T-helper 17 cell (primary cell): Measurements from ENCODE around the gene GLIS1. TPM values are rescaled to one million over a fixed set of nuclear protein-coding genes. Genes with fewer than 3 reads are reported as not detected.

Experiments used
- ATAC-seq: fragments of 150-1000 bp; cut with Tn5 transposase; 2 replicates; pipeline ENCODE4 v1.10.0; 2021; ENCODE audit warnings: mild to moderate bottlenecking, moderate library complexity
- DNase-seq, 3 donors: peaks; one replicate each; pipeline versions ENCODE4 v3.0.0 to v3.0.0-alpha.2; 2020 to 2021
- H3K9me3 ChIP-seq: one replicate; pipeline ENCODE4 v1.7.0; 2013; ENCODE audit warnings: low read length, mild to moderate bottlenecking; ENCODE audit not compliant: control insufficient read depth, poor library complexity, severe bottlenecking
- H3K27ac Mint-ChIP-seq: one replicate; pipeline ENCODE4 v1.8.0; 2022; ENCODE audit warnings: mild to moderate bottlenecking, moderate library complexity, mixed read lengths
- H3K27me3 Mint-ChIP-seq: one replicate; pipeline ENCODE4 v1.8.0; 2022; ENCODE audit warnings: mixed read lengths
- H3K36me3 Mint-ChIP-seq: one replicate; pipeline ENCODE4 v1.8.0; 2022; ENCODE audit warnings: low read depth, mixed read lengths
- H3K4me1 Mint-ChIP-seq: one replicate; pipeline ENCODE4 v1.8.0; 2022; ENCODE audit warnings: mild to moderate bottlenecking, mixed read lengths
- H3K4me3 Mint-ChIP-seq: one replicate; pipeline ENCODE4 v1.8.0; 2022; ENCODE audit warnings: mild to moderate bottlenecking, moderate library complexity, mixed read lengths
- total RNA-seq, 4 donors: library from RNA in 2 of 4; stranded (reverse) in 2 of 4; gene quantifications; one replicate each; pipeline ENCODE4 v1.2.3 and lab custom pipeline; 2022 to 2026

The GLIS1 gene
- total RNA-seq, 2 donors from 2014 or later: not detected

DNA sequence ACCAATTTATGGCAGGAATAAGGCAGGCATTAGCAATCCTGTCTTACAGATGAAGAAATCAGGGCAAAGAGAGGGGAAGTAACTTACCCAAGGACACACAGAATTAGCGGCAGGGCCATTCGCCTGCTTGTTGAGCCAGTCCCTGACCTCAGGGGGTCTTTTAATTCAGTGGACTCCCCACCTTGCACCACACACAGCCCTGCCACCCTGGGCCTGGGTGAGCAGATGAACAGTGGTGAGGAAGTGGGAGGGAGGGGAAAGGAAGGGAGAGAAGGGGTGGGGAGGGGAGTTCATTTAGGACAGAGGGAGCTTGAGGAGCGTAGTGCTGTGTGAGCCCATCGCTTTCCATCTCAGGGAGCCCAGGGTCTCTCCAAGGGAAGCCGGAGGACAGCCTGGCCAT, 34.7 kb downstream of the GLIS1 start:
- Mint-ChIP-seq H3K4me3 (no peak overlapping the region), H3K27ac (no peak overlapping the region), H3K4me1 (no peaks in the 10 kb centered on the region), H3K36me3 (no peaks in the 10 kb centered on the region), H3K27me3 (peaks cover 29% of the 10 kb centered on the region)
- ATAC-seq (no peak), DNase-seq (no peak)
- no peaks in the 10 kb centered on the region for H3K9me3 ChIP-seq

DNA sequence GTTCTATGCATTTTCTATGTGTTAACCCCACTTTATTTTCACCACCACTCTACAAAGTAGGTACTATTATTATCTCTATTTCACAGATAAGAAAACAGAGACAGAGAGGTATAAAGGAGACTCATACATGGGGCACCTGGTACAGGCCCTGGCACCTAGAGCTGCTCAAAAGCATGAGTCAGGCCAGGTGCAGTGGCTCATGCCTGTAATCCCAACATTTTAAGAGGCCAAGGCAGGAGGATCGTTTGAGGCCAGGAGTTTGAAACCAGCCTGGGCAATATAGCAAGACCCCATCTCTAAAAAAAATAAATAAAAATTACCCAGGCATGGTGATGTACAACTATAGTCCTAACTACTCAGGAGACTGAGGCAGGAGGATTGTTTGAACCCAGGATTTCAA, 35.8 kb downstream of the GLIS1 start:
- DNase-seq (no peak), ATAC-seq (no peak)
- Mint-ChIP-seq H3K27me3 (peaks cover 23% of the 10 kb centered on the region), H3K36me3 (no peaks in the 10 kb centered on the region), H3K4me3 (no peak overlapping the region), H3K4me1 (no peaks in the 10 kb centered on the region), H3K27ac (no peak overlapping the region)
- no peaks in the 10 kb centered on the region for H3K9me3 ChIP-seq

DNA sequence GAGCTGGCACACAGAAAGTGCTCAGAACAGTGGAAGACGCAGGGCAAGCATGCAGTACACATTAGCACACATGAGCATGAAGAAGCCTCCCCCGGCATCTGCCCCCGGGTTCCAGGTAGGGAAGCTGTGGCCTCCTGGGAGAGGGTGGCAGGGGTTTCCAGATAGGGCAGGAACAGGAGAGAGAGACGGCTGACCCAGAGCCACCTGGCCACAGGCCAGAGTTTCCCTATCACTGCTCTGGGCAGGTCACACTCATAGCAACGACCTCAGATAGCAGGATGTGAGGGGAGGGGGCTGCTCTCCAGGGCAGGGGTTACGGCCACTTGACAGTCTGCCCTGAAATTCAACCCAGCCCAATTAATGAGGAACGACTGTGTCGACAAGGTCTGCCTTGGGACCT, 36.6 kb downstream of the GLIS1 start:
- DNase-seq: no peak
- H3K4me1 Mint-ChIP-seq: no peaks in the 10 kb centered on the region
- H3K27ac Mint-ChIP-seq: no peak overlapping the region
- peaks cover 23% of the 10 kb centered on the region for H3K27me3 Mint-ChIP-seq
- no peak for ATAC-seq
- H3K36me3 Mint-ChIP-seq: no peaks in the 10 kb centered on the region
- H3K9me3 ChIP-seq: no peaks in the 10 kb centered on the region
- no peak overlapping the region for H3K4me3 Mint-ChIP-seq

DNA sequence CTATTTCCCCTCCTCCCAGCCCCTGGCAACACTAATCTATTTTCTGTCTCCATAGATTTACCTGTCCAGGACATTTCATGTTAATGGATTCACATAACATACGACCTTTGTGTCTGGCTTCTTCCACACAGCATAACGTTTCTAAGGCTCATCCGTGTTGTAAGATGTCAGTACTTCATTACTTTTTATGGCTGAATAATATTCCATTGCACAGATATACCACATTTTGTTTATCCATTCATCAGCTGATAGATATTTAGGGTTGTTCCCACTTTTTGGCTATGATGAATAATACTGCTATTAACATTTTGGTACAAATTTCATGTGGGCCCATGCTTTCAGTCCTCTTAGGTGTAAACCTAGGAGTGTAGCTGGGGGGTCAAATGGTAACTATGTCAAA, 38.2 kb downstream of the GLIS1 start:
- H3K4me1 Mint-ChIP-seq: no peaks in the 10 kb centered on the region
- no peak overlapping the region for H3K27ac Mint-ChIP-seq
- DNase-seq (no peak), ATAC-seq (no peak)
- no peaks in the 10 kb centered on the region for H3K9me3 ChIP-seq
- H3K4me3 Mint-ChIP-seq: no peak overlapping the region
- H3K36me3 Mint-ChIP-seq: no peaks in the 10 kb centered on the region
- H3K27me3 Mint-ChIP-seq: peaks cover 26% of the 10 kb centered on the region

DNA sequence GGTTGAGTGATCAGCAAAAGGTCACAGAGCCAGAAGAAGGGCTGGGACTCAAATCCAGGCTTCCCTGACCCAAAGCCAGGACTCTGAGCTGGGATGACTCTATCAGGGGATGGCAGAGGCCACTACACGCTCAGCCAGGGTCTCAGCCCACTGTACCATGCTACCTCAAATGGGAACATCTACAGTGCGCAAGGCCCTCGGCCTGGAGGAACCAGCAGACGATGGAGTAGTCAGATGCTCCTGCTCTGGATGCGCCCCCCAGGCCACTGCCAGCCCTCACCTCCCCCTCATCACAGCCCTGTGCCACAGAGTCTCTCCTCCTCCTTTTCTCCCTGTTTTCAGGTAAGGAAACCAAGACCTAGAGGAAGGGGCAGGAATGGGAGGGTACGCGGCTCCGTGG, 39.0 kb downstream of the GLIS1 start:
- H3K27me3 Mint-ChIP-seq: peaks cover 31% of the 10 kb centered on the region
- no peak for DNase-seq
- no peak for ATAC-seq
- H3K4me3 Mint-ChIP-seq: no peak overlapping the region
- H3K36me3 Mint-ChIP-seq: no peaks in the 10 kb centered on the region
- H3K4me1 Mint-ChIP-seq: no peaks in the 10 kb centered on the region
- no peaks in the 10 kb centered on the region for H3K9me3 ChIP-seq
- H3K27ac Mint-ChIP-seq: no peak overlapping the region

- H3K9me3 ChIP-seq: no peaks in the 10 kb centered on the region
- DNase-seq (no peak), ATAC-seq (no peak)
- no peaks in the 10 kb centered on the region for H3K36me3 Mint-ChIP-seq
- H3K4me1 Mint-ChIP-seq: no peaks in the 10 kb centered on the region
- no peak overlapping the region for H3K27ac Mint-ChIP-seq
- peaks cover 35% of the 10 kb centered on the region for H3K27me3 Mint-ChIP-seq
- no peak overlapping the region for H3K4me3 Mint-ChIP-seq
Measured at GRCh38 chr1:53698384-53698980, 40.5 kb downstream of the GLIS1 start.

DNA sequence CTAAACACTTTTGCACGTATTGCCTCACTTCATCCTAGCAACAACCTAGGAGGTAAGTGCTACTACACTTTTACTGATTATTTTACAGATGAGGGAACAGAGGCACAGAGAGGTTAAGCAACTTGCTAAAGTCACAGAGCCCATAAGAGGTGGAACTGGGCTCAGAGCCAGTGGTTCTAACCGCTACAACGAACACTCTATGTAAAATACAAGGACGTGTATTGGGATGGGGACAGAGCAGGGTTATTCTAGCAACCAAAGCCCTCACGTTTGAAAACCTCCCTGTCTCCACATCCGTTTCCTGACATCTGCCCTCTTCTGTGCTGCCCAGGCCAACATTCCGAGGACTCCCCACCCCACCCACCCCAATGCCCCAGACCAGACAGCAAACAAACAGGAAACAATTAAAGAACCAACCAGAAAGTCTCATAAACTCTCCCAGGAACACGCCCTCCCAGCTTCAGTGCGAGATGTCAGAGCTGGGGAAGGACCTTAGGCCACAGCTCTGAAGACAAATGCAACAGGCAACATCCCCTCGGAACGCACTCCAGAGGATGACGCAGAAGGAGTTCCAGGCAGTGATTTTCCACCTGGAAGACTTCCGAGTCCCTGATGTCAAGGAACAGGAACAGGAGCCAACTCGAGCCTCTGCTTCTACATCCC, 41.1 kb downstream of the GLIS1 start:
- DNase-seq (no peak), ATAC-seq (no peak)
- Mint-ChIP-seq H3K4me1 (no peaks in the 10 kb centered on the region), H3K27ac (no peak overlapping the region), H3K27me3 (peaks cover 40% of the 10 kb centered on the region), H3K4me3 (no peak overlapping the region), H3K36me3 (no peaks in the 10 kb centered on the region)
- no peaks in the 10 kb centered on the region for H3K9me3 ChIP-seq

DNA sequence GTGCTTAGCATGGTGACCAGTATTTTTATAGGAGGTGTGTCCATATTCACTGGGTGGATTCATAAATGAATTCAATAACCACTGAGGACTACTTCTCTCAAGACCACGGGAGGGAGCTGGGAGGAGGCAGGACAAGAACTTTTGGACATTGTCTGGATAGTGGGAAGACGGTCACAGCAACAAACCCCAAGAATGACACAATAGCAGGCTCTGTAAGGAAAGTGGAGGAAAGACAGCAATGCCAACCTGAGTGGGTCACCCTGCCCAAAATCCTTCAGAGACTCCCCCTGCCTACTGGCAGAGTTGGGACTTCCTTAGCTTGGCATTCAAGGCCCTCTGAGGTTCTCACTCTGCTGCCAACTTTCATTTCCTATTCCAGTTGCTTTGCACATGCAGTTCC, 42.0 kb downstream of the GLIS1 start:
- no peak overlapping the region for H3K27ac Mint-ChIP-seq
- H3K9me3 ChIP-seq: no peaks in the 10 kb centered on the region
- H3K4me1 Mint-ChIP-seq: peaks cover under 1% of the 10 kb centered on the region
- no peak overlapping the region for H3K4me3 Mint-ChIP-seq
- H3K36me3 Mint-ChIP-seq: no peaks in the 10 kb centered on the region
- ATAC-seq: no peak
- H3K27me3 Mint-ChIP-seq: peaks cover 43% of the 10 kb centered on the region
- DNase-seq: no peak

GRCh38 chr1:53696571-53696970, 42.4 kb downstream of the GLIS1 start:
- Mint-ChIP-seq H3K27ac (no peak overlapping the region), H3K4me3 (no peak overlapping the region), H3K36me3 (peaks cover 2% of the 10 kb centered on the region), H3K27me3 (peaks cover 47% of the 10 kb centered on the region), H3K4me1 (peaks cover 5% of the 10 kb centered on the region)
- no peak for ATAC-seq
- DNase-seq: no peak
- H3K9me3 ChIP-seq: no peaks in the 10 kb centered on the region

GRCh38 chr1:53696051-53696450, 42.9 kb downstream of the GLIS1 start:
- Mint-ChIP-seq H3K27me3 (peaks cover 51% of the 10 kb centered on the region), H3K4me3 (no peak overlapping the region), H3K4me1 (peaks cover 6% of the 10 kb centered on the region), H3K36me3 (peaks cover 3% of the 10 kb centered on the region), H3K27ac (no peak overlapping the region)
- no peaks in the 10 kb centered on the region for H3K9me3 ChIP-seq
- ATAC-seq (no peak), DNase-seq (no peak)

DNA sequence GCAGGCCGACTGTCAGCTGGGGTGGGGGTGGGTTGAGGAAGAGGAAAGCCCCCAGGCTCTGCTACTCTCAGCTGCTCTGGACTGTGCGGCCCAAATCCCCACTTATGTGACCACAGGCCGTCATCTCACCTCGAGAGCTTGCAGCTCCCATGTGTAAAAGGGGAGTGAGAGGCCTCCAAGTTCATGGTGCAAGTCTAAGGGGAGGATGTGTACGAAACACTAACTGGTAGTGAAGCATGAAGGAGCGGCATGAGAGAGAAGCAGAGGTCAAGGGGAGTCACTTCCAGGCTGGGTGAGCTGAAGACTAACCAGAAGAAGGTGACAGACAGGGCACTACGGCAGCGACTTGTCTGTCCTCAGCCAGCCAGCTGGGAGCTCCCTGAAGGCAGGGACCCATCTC, 43.8 kb downstream of the GLIS1 start:
- Mint-ChIP-seq H3K27me3 (peaks cover 44% of the 10 kb centered on the region), H3K4me3 (no peak overlapping the region), H3K27ac (no peak overlapping the region), H3K4me1 (peaks cover 6% of the 10 kb centered on the region), H3K36me3 (peaks cover 3% of the 10 kb centered on the region)
- no peak for ATAC-seq
- H3K9me3 ChIP-seq: no peaks in the 10 kb centered on the region
- DNase-seq: no peak

DNA sequence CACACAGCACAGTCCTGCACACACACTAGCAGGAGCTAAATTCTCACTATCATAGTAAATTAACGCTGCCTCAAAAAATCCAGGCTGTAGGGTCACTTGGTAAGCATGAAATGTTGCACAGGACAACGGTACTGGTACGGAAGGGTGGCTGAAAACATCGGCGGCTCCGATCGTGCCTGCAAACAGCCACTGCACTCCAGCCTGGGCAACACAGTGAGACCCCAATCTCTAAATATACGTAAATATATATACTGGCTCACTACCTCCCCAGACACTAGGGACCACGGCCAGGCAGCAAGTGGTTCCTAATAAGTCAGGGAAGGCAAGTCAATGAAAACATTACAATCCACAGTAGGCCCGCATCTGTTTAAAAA, 44.3 kb downstream of the GLIS1 start:
- no peaks in the 10 kb centered on the region for H3K9me3 ChIP-seq
- H3K4me3 Mint-ChIP-seq: no peak overlapping the region
- H3K27ac Mint-ChIP-seq: no peak overlapping the region
- H3K4me1 Mint-ChIP-seq: peaks cover 6% of the 10 kb centered on the region
- H3K36me3 Mint-ChIP-seq: peaks cover 3% of the 10 kb centered on the region
- no peak for DNase-seq
- peaks cover 48% of the 10 kb centered on the region for H3K27me3 Mint-ChIP-seq
- ATAC-seq: no peak

GRCh38 chr1:53693773-53694717, 44.9 kb downstream of the GLIS1 start:
- H3K4me1 Mint-ChIP-seq: peaks cover 6% of the 10 kb centered on the region
- peaks cover 50% of the 10 kb centered on the region for H3K27me3 Mint-ChIP-seq
- no peak overlapping the region for H3K4me3 Mint-ChIP-seq
- DNase-seq: no peak
- H3K9me3 ChIP-seq: no peaks in the 10 kb centered on the region
- peaks cover 3% of the 10 kb centered on the region for H3K36me3 Mint-ChIP-seq
- ATAC-seq: no peak
- H3K27ac Mint-ChIP-seq: no peak overlapping the region
